Suprapubic skin (tissue), 4 donors: ENCODE data around the gene PEX1.

Source experiments
- CTCF ChIP-seq, 2 donors: fragments of 200-600 bp in 1 of 2; fragments of 450-650 bp in 1 of 2; sonication (generic) in 1 of 2; IDR thresholded peaks; one replicate each; pipeline ENCODE4 v1.5.1; 2016 to 2019; ENCODE audit warnings: antibody characterized with exemption in 2 of 2, mild to moderate bottlenecking in 1 of 2, moderate library complexity in 1 of 2
- EP300 ChIP-seq: sonication (generic); formaldehyde crosslinking; IDR thresholded peaks from one replicate; pipeline ENCODE4 v1.6.1; 2017; ENCODE audit warnings: antibody characterized with exemption
- POLR2A ChIP-seq, 2 donors: fragments of 450-650 bp; IDR thresholded peaks; one replicate each; pipeline ENCODE4 v1.6.1; 2017; ENCODE audit warnings: antibody characterized with exemption in 2 of 2, mild to moderate bottlenecking in 2 of 2, moderate library complexity in 2 of 2
- POLR2AphosphoS5 ChIP-seq, 3 donors: sonication (generic); formaldehyde crosslinking; IDR thresholded peaks; one replicate each; pipeline ENCODE4 v1.6.1; 2017; ENCODE audit warnings: antibody characterized with exemption in 3 of 3

- TF ChIP-seq POLR2A (IDR thresholded peaks at IDR 0.05) (no peak), POLR2AphosphoS5 (IDR thresholded peaks at IDR 0.05) (no peak), CTCF (IDR thresholded peaks at IDR 0.05) (no peak), EP300 (no peak)
These were observed 49.6 kb downstream of the PEX1 start for GRCh38 chr7:92478711-92479110.
